Omental fat pad (tissue), 4 donors: ENCODE measurements around the gene NPAS3. TPM values are rescaled to one million over a fixed set of nuclear protein-coding genes. Genes with fewer than 3 reads are reported as not detected.

Source experiments
- ATAC-seq: fragments of 150-250 bp; one replicate; pipeline ENCODE4 v1.9.1; 2016; ENCODE audit warnings: mild to moderate bottlenecking, moderate library complexity; ENCODE audit not compliant: low FRiP score
- DNase-seq: peaks from one replicate; pipeline ENCODE4 v3.0.0-alpha.2; 2019; ENCODE audit warnings: low spot score
- CTCF ChIP-seq, 3 donors: fragments of 450-650 bp; IDR thresholded peaks; one replicate each; pipeline ENCODE4 v1.5.1; 2016 to 2017; ENCODE audit warnings: antibody characterized with exemption in 3 of 3, mild to moderate bottlenecking in 3 of 3, moderate library complexity in 2 of 3
- total RNA-seq, 4 donors: library from RNA; depleted of rRNA; stranded (reverse); fragments of >200 nt; gene quantifications; one replicate each; pipeline ENCODE4 v1.1.0, GENCODE V29; 2016

The NPAS3 gene
- total RNA-seq, 4 donors from 2014 or later: 0.79 to 6.0 (median 2.5) TPM

- ATAC-seq (no peak), DNase-seq (no peak)
- no peak for TF ChIP-seq CTCF (IDR thresholded peaks at IDR 0.05)
These were observed 377.0 kb downstream of the NPAS3 start for GRCh38 chr14:33315721-33316120.

GRCh38 chr14:33317675-33318074, 379.0 kb downstream of the NPAS3 start:
- DNase-seq (no peak), ATAC-seq (no peak)
- no peak for TF ChIP-seq CTCF (IDR thresholded peaks at IDR 0.05)

- ATAC-seq: no peak
- no peak for DNase-seq
- TF ChIP-seq CTCF (IDR thresholded peaks at IDR 0.05): no peak
These were observed 385.3 kb downstream of the NPAS3 start for GRCh38 chr14:33323979-33324378.

- ATAC-seq (no peak), DNase-seq (no peak)
- no peak for TF ChIP-seq CTCF (IDR thresholded peaks at IDR 0.05)
These were observed 392.7 kb downstream of the NPAS3 start for GRCh38 chr14:33331176-33331949.

GRCh38 chr14:33332497-33332896, 393.8 kb downstream of the NPAS3 start:
- DNase-seq: no peak
- no peak for TF ChIP-seq CTCF (IDR thresholded peaks at IDR 0.05)
- no peak for ATAC-seq

- no peak for TF ChIP-seq CTCF (IDR thresholded peaks at IDR 0.05)
- no peak for DNase-seq
- no peak for ATAC-seq
These were observed 396.7 kb downstream of the NPAS3 start for GRCh38 chr14:33335366-33335765.

GRCh38 chr14:33342299-33342974, 403.8 kb downstream of the NPAS3 start:
- ATAC-seq (no peak), DNase-seq (no peak)
- no peak for TF ChIP-seq CTCF (IDR thresholded peaks at IDR 0.05)
